GM13976 (cell line): Measurements from ENCODE around the gene KDM2B.

Experiments used
- DNase-seq: peaks from one replicate; pipeline ENCODE4 v3.0.0; 2012; ENCODE audit warnings: low spot score
- in situ Hi-C: fragments of 300-500 bp; cut with MboI; formaldehyde crosslinking; loops from one replicate; pipeline ENCODE4 v1.12.0; 2022; ENCODE audit warnings: low sequenced_read_pairs, mixed read lengths, inconsistent platforms; ENCODE audit not compliant: unreplicated experiment
- TF ChIP-seq, protein P1 (sequence below): IDR thresholded peaks from 2 replicates; pipeline ENCODE4 v1.5.1; 2012; ENCODE audit warnings: borderline replicate concordance, mild to moderate bottlenecking; ENCODE audit not compliant: insufficient read depth; ENCODE audit errors: extremely low read depth, missing control alignments, control extremely low read depth

The KDM2B gene

GRCh38 chr12:121561009-121561395, 19.8 kb downstream of the KDM2B start:
- in situ Hi-C loops, result no loop called here
- TF ChIP-seq, protein P1, sequence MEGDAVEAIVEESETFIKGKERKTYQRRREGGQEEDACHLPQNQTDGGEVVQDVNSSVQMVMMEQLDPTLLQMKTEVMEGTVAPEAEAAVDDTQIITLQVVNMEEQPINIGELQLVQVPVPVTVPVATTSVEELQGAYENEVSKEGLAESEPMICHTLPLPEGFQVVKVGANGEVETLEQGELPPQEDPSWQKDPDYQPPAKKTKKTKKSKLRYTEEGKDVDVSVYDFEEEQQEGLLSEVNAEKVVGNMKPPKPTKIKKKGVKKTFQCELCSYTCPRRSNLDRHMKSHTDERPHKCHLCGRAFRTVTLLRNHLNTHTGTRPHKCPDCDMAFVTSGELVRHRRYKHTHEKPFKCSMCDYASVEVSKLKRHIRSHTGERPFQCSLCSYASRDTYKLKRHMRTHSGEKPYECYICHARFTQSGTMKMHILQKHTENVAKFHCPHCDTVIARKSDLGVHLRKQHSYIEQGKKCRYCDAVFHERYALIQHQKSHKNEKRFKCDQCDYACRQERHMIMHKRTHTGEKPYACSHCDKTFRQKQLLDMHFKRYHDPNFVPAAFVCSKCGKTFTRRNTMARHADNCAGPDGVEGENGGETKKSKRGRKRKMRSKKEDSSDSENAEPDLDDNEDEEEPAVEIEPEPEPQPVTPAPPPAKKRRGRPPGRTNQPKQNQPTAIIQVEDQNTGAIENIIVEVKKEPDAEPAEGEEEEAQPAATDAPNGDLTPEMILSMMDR, result no peak

GRCh38 chr12:121560392-121561008, 20.3 kb downstream of the KDM2B start:
- TF ChIP-seq, protein P1, result no peak
- DNase-seq, result peak; percentile 77
- in situ Hi-C loops, result no loop called here

More at GRCh38 chr12:121561009-121561395, 19.8 kb downstream of the KDM2B start:
- DNase-seq, result no peak

GRCh38 chr12:121558956-121559355, 21.9 kb downstream of the KDM2B start:
- TF ChIP-seq, protein P1, result no peak
- in situ Hi-C loops, result no loop called here
- DNase-seq, result no peak

DNA sequence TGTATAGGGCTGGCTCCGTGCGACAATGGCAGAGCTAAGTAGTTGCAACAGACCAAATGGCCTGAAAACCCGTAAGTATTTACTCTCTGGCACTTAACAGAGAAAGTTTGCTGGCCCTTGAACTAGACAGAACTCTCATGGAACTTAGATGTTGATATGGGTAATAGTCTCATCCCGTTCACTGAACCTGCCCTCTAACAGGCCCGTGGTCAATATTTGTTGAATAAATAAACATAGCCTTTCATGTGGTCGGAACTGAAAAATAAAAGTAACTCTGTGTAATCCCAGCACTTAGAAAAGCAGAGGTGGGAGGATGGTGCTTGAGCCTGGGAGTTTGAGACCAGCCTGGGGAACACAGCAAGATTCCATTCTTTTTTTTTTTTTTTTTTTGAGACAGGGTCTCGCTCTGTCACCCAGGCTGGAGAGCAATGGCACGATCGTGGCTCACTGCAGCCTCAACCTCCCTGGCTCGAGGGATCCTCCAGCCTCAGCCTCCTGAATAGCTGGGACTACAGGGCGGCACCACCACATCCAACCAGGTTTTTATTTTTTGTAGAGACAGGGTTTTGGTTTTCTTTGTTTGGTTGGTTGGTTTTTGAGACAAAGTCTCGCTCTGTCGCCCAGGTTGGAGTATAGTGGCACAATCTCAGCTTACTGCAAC, 29.7 kb downstream of the KDM2B start:
- no peak for DNase-seq
- TF ChIP-seq, protein P1, result no peak
- in situ Hi-C loops, result no loop called here

DNA sequence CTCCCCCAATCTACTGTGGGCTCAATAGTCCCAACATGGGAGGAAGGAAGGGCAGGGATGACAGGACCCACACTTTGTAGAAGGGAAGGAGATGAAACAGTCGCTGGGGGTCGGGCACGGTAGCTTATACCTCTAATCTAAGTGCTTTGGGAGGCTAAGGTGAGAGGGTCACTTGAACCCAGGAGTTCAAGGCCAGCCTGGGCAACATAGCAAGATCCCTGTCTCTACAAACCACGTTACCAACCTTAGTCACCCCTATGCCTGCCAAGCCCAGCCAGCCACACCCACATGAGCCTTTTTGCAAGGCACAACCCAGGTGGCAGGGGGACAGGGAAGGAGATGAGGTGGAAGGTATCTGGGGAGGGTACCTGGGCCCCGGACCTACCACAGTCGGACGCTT, 31.7 kb downstream of the KDM2B start:
- in situ Hi-C loops, result loop anchor here (10.0 kb wide), 1 partner anchor 136 kb away; no protein-coding TSS in a partner anchor
- DNase-seq, result no peak
- TF ChIP-seq, protein P1, result no peak

- in situ Hi-C loops, result loop anchor here (10.0 kb wide), 1 partner anchor 139 kb away; no protein-coding TSS in a partner anchor
- TF ChIP-seq, protein P1, result no peak
- no peak for DNase-seq
These were observed 35.3 kb downstream of the KDM2B start for GRCh38 chr12:121545480-121545879.
